ENCODE data around the gene PTMS. TPM values are rescaled to one million over a fixed set of nuclear protein-coding genes. Genes with fewer than 3 reads are reported as not detected.

Gene PTMS
- total and polyA plus RNA-seq, 2 experiments from 2014 or later: 180 to 315 TPM

DNA sequence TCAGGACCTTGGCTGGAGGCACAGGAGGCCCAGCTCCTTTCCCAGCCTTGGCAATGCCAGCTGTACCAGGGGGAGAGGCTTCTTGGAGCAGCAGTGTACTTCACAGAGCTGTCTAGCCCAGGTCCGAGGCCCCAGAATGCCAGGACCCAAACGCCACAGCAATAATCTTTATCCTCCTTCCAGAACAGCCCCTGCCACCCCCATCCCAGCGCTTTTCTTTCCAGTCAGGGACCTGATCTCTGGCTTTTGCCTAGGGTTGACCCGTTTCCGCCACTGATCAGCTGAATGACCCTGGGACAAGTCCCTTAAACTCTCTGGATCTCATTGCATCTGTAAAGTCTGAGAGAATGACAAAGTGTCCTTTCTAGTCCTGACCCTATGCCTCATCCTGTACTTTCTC is 11.2 kb downstream of the PTMS start:
- no peaks in the 10 kb centered on the region for H3K9me2 ChIP-seq (replicated peaks; ENCODE audit: insufficient read depth)
- no peak for TF ChIP-seq EZH2phosphoT487 (IDR thresholded peaks at IDR 0.05; ENCODE audit: low read depth, severe bottlenecking, unreplicated experiment)
- no peak for TF ChIP-seq EZH2 (IDR thresholded peaks at IDR 0.05; ENCODE audit: borderline replicate concordance)
- TF ChIP-seq, protein P1, sequence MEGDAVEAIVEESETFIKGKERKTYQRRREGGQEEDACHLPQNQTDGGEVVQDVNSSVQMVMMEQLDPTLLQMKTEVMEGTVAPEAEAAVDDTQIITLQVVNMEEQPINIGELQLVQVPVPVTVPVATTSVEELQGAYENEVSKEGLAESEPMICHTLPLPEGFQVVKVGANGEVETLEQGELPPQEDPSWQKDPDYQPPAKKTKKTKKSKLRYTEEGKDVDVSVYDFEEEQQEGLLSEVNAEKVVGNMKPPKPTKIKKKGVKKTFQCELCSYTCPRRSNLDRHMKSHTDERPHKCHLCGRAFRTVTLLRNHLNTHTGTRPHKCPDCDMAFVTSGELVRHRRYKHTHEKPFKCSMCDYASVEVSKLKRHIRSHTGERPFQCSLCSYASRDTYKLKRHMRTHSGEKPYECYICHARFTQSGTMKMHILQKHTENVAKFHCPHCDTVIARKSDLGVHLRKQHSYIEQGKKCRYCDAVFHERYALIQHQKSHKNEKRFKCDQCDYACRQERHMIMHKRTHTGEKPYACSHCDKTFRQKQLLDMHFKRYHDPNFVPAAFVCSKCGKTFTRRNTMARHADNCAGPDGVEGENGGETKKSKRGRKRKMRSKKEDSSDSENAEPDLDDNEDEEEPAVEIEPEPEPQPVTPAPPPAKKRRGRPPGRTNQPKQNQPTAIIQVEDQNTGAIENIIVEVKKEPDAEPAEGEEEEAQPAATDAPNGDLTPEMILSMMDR (IDR thresholded peaks at IDR 0.05; ENCODE audit: poor library complexity): no peak
- H3K79me2 ChIP-seq: no peaks in the 10 kb centered on the region
- no peak overlapping the region for H3K4me3 ChIP-seq
- H3K27ac ChIP-seq: no peak overlapping the region
- H2AFZ ChIP-seq: no peak overlapping the region
- peak overlapping the region; percentile 89 for H3K4me2 ChIP-seq
- no peaks in the 10 kb centered on the region for H3K36me3 ChIP-seq (replicated peaks; ENCODE audit: insufficient read depth, low read depth)
- no peaks in the 10 kb centered on the region for H3K9me3 ChIP-seq (ENCODE audit: low read depth)
- H3K27me3 ChIP-seq: no peaks in the 10 kb centered on the region
- WGBS (ENCODE audit: low lambda C conversion rate, missing lambda C conversion rate): 92% methylated on average over 5 of the region's 5 CpGs
- peaks cover 39% of the 10 kb centered on the region for H3K4me1 ChIP-seq (ENCODE audit: insufficient read depth)
- no peaks in the 10 kb centered on the region for H4K20me1 ChIP-seq (ENCODE audit: insufficient read depth, poor library complexity, severe bottlenecking)
- DNase-seq (ENCODE audit: low spot score): peak; percentile 2

DNA sequence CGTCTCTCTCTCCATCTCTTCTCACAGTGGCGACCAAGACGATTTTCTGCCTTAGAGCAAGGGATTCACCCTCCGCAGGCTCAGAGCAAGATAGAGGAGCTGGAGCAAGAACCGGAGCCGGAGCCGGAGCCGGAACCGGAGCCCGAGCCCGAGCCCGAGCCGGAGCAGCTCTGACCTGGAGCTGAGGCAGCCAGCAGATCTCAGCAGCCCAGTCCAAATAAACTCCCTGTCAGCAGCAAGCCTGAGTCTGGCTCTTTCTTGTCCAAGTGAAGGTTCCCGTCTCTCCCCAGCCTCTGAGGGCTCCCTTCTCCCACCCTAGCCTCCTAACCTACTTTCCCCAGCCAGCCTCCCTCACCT is 12.0 kb downstream of the PTMS start:
- Histone ChIP-seq H3K4me2 (peak overlapping the region; percentile 89), H2AFZ (peak overlapping the region; percentile 40), H3K9me3 (ENCODE audit: low read depth) (no peaks in the 10 kb centered on the region), H3K4me3 (no peak overlapping the region), H3K27ac (peak overlapping the region; percentile 47), H3K79me2 (no peaks in the 10 kb centered on the region), H3K9me2 (replicated peaks; ENCODE audit: insufficient read depth) (no peaks in the 10 kb centered on the region), H3K36me3 (replicated peaks; ENCODE audit: insufficient read depth, low read depth) (no peaks in the 10 kb centered on the region), H4K20me1 (ENCODE audit: insufficient read depth, poor library complexity, severe bottlenecking) (no peaks in the 10 kb centered on the region), H3K27me3 (no peaks in the 10 kb centered on the region), H3K4me1 (ENCODE audit: insufficient read depth) (peaks cover 39% of the 10 kb centered on the region)
- DNase-seq (ENCODE audit: low spot score): peak; percentile 59
- TF ChIP-seq EZH2phosphoT487 (IDR thresholded peaks at IDR 0.05; ENCODE audit: low read depth, severe bottlenecking, unreplicated experiment) (no peak), EZH2 (IDR thresholded peaks at IDR 0.05; ENCODE audit: borderline replicate concordance) (no peak)
- TF ChIP-seq, protein P1 (IDR thresholded peaks at IDR 0.05; ENCODE audit: poor library complexity): no peak
- 29% methylated on average over 14 of the region's 14 CpGs for WGBS (ENCODE audit: low lambda C conversion rate, missing lambda C conversion rate)

DNA sequence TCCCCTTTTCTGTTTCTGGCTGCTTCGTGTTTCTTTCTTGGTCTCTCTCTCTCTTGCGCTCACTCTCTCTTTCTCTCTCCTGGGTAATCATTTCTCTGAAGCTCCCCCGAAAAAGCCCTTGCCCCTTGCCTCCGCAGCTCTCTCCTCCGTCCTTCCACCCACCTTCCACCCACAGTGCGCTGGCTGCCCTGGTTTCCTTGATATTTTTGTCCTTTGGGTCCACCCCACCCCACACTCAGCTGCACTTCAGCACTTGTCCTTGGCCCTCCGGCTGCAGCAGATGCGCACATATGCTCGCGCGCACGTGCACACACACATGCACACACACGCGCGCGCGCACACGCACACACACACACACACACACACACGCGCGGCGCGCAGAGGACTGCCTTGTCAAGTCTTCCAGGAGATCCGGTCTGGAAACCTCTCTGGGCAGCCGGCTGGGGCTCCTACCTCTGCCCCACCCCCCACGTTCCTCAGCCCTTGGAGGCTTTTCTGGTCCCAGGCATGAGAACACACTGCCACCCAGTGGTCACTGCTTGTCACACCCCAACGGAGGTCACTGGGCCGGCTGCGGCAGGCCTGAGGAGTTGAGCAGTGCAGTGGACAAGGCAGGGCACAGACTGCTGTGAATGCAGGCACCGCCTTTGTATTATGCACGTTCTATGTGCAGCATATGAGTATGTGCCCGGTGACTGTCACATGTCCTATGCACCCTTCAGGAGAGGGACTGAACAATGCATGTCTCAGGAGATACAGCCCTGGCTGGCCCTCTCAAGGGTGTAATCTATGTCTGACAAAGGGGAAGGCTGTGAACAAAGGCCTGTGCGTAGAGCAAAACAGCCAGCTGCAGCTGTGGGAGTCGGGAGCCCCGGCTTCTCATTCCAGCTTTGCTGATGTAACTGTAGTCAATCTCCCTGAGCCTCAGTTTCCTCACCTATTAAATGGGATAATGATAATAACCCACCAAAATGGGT is 12.7 kb downstream of the PTMS start:
- H3K9me3 ChIP-seq (ENCODE audit: low read depth): no peaks in the 10 kb centered on the region
- H3K36me3 ChIP-seq (replicated peaks; ENCODE audit: insufficient read depth, low read depth): no peaks in the 10 kb centered on the region
- peak overlapping the region; percentile 89 for H3K4me2 ChIP-seq
- H3K27me3 ChIP-seq: no peaks in the 10 kb centered on the region
- no peaks in the 10 kb centered on the region for H3K79me2 ChIP-seq
- H3K9me2 ChIP-seq (replicated peaks; ENCODE audit: insufficient read depth): no peaks in the 10 kb centered on the region
- no peaks in the 10 kb centered on the region for H4K20me1 ChIP-seq (ENCODE audit: insufficient read depth, poor library complexity, severe bottlenecking)
- peak overlapping the region; percentile 40 for H2AFZ ChIP-seq
- DNase-seq (ENCODE audit: low spot score): peak; percentile 98
- H3K27ac ChIP-seq: peak overlapping the region; percentile 47
- H3K4me3 ChIP-seq: peak overlapping the region; percentile 14
- H3K4me1 ChIP-seq (ENCODE audit: insufficient read depth): peaks cover 33% of the 10 kb centered on the region
- TF ChIP-seq, protein P1 (IDR thresholded peaks at IDR 0.05; ENCODE audit: poor library complexity): peak; percentile 97
- no peak for TF ChIP-seq EZH2 (IDR thresholded peaks at IDR 0.05; ENCODE audit: borderline replicate concordance)
- no peak for TF ChIP-seq EZH2phosphoT487 (IDR thresholded peaks at IDR 0.05; ENCODE audit: low read depth, severe bottlenecking, unreplicated experiment)
- 8% methylated on average over 34 of the region's 35 CpGs for WGBS (ENCODE audit: low lambda C conversion rate, missing lambda C conversion rate)
